T-helper 2 cell treated with Interferon-gamma antibody and Interleukin-4, amounts not matched to agents 5 μg/mL and 100 μg/mL, for 36 hours (primary cell): ENCODE results near the gene AJUBA.

Experiments
- DNase-seq: peaks from one replicate; pipeline ENCODE4 v3.0.0; 2021; ENCODE audit warnings: low spot score
- H3K27ac Mint-ChIP-seq: one replicate; pipeline ENCODE4 v1.8.0; 2021; ENCODE audit warnings: mild to moderate bottlenecking, mixed read lengths
- H3K27me3 Mint-ChIP-seq: one replicate; pipeline ENCODE4 v1.8.0; 2021; ENCODE audit warnings: low read depth, mixed read lengths
- H3K36me3 Mint-ChIP-seq: one replicate; pipeline ENCODE4 v1.8.0; 2021; ENCODE audit warnings: low read depth, mixed read lengths
- H3K4me1 Mint-ChIP-seq: one replicate; pipeline ENCODE4 v1.8.0; 2021; ENCODE audit warnings: low read depth, mixed read lengths
- H3K4me3 Mint-ChIP-seq: one replicate; pipeline ENCODE4 v1.8.0; 2022; ENCODE audit warnings: mild to moderate bottlenecking, moderate library complexity, mixed read lengths
- H3K9me3 Mint-ChIP-seq: one replicate; pipeline ENCODE4 v1.8.0; 2021; ENCODE audit warnings: mixed read lengths

The AJUBA gene

GRCh38 chr14:22997676-22998323 is 15.4 kb upstream of the AJUBA start:
- Mint-ChIP-seq H3K4me3 (no peak overlapping the region), H3K9me3 (no peaks in the 10 kb centered on the region), H3K27ac (no peak overlapping the region), H3K36me3 (no peaks in the 10 kb centered on the region), H3K27me3 (no peaks in the 10 kb centered on the region), H3K4me1 (peaks cover 2% of the 10 kb centered on the region)
- DNase-seq: no peak

- Mint-ChIP-seq H3K27me3 (no peaks in the 10 kb centered on the region), H3K9me3 (no peaks in the 10 kb centered on the region), H3K27ac (no peak overlapping the region), H3K4me1 (peaks cover 2% of the 10 kb centered on the region), H3K4me3 (no peak overlapping the region), H3K36me3 (no peaks in the 10 kb centered on the region)
- DNase-seq: no peak
These were observed 14.7 kb upstream of the AJUBA start for GRCh38 chr14:22996768-22997654.

DNA sequence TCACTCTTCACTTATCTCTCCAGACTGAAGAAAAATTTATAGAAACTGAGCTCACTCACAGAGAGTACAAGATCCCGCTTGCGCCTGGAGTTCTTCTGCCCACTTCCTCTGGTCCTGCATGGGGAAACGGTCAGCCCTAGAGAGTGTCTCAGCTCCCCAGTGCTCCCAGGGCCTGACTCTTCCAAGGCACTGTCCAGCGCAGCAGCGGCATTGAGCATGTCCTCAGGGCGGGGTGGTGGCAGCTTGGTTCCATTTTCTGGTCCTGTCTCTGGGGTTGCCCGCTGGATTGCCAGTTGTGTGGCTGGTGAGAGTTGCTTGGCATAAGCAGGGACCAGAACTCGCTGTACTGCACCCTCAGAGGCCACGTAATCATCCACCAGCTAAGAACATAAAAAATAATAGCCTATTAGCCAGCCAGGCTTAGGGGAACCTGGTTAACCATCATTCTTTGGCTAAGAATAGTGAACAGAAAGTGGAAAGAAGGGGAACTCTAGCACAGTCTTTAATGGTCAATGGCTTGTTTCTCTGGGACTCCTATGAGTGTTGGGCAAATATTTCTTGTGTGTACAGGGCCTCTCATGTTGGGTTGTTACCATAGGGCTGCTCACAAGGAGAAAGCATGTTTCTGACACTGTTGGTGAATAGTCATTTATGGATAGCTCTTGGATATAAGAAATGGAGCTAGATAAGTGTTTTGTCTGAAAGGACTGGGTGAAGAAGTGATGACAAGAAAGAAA is 13.7 kb upstream of the AJUBA start:
- peaks cover 2% of the 10 kb centered on the region for H3K4me1 Mint-ChIP-seq
- no peak for DNase-seq
- H3K4me3 Mint-ChIP-seq: no peak overlapping the region
- no peaks in the 10 kb centered on the region for H3K9me3 Mint-ChIP-seq
- H3K27ac Mint-ChIP-seq: no peak overlapping the region
- H3K36me3 Mint-ChIP-seq: no peaks in the 10 kb centered on the region
- H3K27me3 Mint-ChIP-seq: no peaks in the 10 kb centered on the region

DNA sequence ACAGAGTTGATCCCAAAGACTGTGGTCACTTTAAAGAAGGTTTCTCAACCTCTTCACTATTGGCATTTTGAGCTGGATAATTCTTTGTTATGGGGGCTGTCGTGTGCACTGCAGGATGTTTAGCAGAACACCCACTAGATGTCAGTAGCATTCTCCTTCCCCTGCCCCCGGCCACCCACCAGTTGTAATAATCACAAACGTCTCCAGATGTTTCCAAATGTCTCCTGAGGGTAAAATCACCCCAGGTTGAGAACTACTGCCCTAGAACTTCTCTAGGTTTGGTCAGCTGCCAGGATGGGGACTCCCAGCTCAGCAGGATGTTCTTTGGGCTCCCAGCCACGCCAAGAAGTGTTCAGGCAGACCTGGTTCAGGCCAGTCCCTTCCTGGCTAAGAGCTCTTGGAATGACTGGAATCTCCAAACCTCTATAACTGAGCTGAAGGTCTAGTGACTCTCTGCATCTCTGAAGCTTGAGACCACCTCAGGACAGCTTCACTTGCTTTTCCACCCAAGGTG is 12.5 kb upstream of the AJUBA start:
- H3K36me3 Mint-ChIP-seq: no peaks in the 10 kb centered on the region

GRCh38 chr14:22993517-22993916 is 11.2 kb upstream of the AJUBA start:
- Mint-ChIP-seq H3K9me3 (no peaks in the 10 kb centered on the region), H3K27ac (no peak overlapping the region), H3K4me3 (no peak overlapping the region), H3K4me1 (peaks cover 2% of the 10 kb centered on the region), H3K36me3 (no peaks in the 10 kb centered on the region), H3K27me3 (no peaks in the 10 kb centered on the region)
- DNase-seq: no peak

More for the DNA sequence above, 12.5 kb upstream of the AJUBA start:
- no peak for DNase-seq
- H3K9me3 Mint-ChIP-seq: no peaks in the 10 kb centered on the region
- H3K27me3 Mint-ChIP-seq: no peaks in the 10 kb centered on the region
- no peak overlapping the region for H3K27ac Mint-ChIP-seq
- H3K4me3 Mint-ChIP-seq: no peak overlapping the region
- H3K4me1 Mint-ChIP-seq: peaks cover 2% of the 10 kb centered on the region

DNA sequence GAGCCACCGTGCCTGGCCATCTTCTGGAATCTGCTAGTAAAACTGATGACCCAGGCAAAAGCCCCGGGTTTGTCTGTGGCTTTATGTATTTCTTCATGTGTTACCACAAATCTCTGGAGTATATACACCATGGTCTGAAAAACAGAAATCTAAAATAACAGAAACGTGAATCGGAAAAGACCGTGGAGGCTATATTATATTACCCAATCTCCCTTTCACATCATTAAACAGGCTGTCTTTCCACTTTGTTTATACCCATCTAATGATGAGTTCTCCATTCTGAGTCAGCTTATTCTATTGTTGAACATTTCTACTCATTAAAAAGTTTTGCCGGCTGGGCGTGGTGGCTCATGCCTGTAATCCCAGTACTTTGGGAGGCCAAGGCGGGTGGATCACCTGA is 9.5 kb upstream of the AJUBA start:
- Mint-ChIP-seq H3K4me3 (no peak overlapping the region), H3K27ac (no peak overlapping the region), H3K36me3 (no peaks in the 10 kb centered on the region), H3K4me1 (peaks cover 2% of the 10 kb centered on the region), H3K9me3 (no peaks in the 10 kb centered on the region), H3K27me3 (no peaks in the 10 kb centered on the region)
- DNase-seq: no peak

- H3K4me3 Mint-ChIP-seq: no peak overlapping the region
- no peaks in the 10 kb centered on the region for H3K36me3 Mint-ChIP-seq
- no peaks in the 10 kb centered on the region for H3K9me3 Mint-ChIP-seq
- H3K27me3 Mint-ChIP-seq: no peaks in the 10 kb centered on the region
- no peak overlapping the region for H3K27ac Mint-ChIP-seq
- DNase-seq: no peak
- no peaks in the 10 kb centered on the region for H3K4me1 Mint-ChIP-seq
These were observed 4.9 kb upstream of the AJUBA start for GRCh38 chr14:22987291-22987690.

DNA sequence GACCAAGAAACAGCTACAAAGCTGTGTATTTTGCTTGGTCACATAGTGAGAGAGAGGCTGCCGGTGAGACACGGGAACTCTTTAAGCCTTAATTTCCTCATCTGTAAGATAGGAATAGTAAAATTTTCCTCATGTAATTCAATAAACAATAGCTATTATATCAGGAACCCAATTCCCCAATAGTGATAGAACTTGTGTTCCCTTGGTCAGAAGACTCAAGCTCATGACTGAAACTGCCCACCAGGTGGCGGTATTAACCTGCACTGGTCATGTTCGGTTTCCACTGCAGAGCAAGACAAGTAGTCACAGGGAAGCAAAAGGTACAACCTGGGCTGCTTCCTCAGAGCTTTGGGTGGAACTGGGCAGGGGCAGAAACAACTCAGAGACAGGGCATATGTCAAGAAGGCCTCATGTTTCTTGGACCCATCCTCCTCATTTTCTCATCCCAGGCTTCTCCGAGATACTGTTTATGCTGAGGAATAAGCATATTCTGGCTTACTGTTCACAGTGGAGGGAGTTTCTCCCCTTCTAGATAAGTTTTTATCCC is 4.2 kb upstream of the AJUBA start:
- H3K27ac Mint-ChIP-seq: no peak overlapping the region
- H3K4me1 Mint-ChIP-seq: no peaks in the 10 kb centered on the region
- no peaks in the 10 kb centered on the region for H3K9me3 Mint-ChIP-seq
- H3K4me3 Mint-ChIP-seq: no peak overlapping the region
- peak; percentile 75 for DNase-seq
- H3K27me3 Mint-ChIP-seq: no peaks in the 10 kb centered on the region
- H3K36me3 Mint-ChIP-seq: no peaks in the 10 kb centered on the region

DNA sequence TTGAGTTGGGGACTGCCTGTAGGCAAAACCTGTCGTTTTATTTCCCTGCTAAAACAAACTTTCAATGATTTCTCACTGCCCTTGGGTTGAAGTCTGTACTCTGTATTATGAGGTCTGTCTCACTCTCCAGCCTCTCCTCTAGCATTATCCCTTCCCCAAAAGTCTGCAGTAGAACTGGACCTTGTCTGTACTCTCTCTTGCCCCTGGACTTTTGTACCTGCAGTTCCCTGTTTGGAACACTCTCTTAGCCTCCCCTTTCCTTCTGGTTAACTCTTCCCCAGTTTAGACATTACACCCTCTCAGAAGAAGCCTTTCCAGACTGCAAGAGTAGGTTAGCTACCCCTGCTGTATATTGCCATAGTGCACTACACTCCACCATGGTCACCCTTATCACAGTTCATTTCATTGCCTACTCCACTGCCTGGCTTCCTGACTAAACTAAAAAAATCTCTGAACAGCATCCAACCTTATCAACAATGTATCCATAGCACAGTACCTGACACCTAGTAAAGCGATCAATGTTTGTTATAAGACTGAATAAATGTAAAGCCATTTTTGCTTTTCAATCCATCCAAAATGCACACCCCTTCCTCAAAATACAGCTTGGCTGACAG is 3.6 kb upstream of the AJUBA start:
- H3K9me3 Mint-ChIP-seq: no peaks in the 10 kb centered on the region
- no peak overlapping the region for H3K4me3 Mint-ChIP-seq
- H3K4me1 Mint-ChIP-seq: no peaks in the 10 kb centered on the region
- DNase-seq: no peak
- H3K27me3 Mint-ChIP-seq: no peaks in the 10 kb centered on the region
- no peaks in the 10 kb centered on the region for H3K36me3 Mint-ChIP-seq
- no peak overlapping the region for H3K27ac Mint-ChIP-seq

DNA sequence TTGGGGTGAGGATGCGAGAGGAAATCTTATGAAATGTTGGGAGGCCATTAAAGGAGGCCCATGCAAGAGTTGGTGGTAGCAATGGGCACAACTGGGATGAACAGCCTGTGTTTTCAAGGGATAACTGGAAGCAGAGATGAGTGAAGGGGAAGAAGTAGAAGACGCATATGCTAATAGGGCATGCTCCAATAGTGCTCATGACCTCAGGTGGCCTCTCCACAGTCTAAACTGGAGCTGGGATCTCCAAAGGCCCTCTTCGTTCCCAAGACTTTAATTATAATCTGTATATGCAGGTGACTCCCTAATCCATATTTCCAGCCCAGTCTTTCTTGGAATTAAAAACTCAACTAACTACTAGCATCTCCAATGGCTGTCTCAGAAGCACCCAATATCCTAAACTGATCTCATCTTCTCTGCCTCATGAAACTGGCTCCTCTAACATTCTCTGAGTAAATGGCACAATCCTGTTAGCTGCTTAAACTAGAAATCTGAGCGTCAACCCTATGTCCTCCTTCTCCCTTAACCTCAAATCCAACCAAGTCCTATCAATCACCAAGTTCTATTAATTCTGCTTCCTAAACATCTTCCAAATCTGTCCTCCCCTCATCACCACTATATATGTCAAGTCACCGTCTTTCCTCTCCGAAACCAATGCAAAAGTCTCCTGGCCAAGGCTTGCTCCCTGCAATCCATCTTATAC is 2.8 kb upstream of the AJUBA start:
- no peak for DNase-seq
- Mint-ChIP-seq H3K9me3 (no peaks in the 10 kb centered on the region), H3K4me3 (no peak overlapping the region), H3K36me3 (no peaks in the 10 kb centered on the region), H3K27ac (no peak overlapping the region), H3K27me3 (peaks cover under 1% of the 10 kb centered on the region), H3K4me1 (peaks cover under 1% of the 10 kb centered on the region)

DNA sequence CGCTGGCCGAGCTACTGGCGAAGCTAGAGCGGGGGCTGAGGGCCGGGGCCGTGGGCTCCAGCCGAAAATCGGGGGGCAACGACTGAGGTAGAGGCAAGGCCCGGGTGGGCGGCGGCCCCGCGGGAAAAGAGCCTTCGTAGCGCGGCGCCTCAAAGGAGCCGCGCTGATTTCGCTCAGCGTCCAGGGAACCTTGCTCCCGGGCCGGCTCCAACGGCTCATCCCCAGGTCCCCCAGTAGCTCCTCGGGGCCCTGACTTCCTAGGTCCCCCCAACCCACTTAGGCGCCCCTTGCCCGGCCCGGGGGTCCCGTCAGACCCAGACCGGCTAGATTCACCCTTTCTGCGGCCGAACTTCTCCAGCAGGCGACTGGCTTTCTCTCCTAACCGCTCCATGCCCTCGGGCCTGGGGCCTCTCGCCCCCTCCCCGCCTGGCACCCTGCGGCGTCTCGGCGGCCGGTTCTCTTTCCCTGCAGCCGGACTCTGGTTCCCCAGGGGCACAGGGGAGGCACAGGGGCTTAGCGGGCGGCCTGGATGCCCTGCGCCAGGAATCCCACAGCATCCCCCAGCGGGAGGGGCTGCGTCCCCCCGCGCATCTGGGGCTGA is 375 bp downstream of the AJUBA start:
- no peak for DNase-seq
- H3K27ac Mint-ChIP-seq: no peak overlapping the region
- no peaks in the 10 kb centered on the region for H3K9me3 Mint-ChIP-seq
- H3K4me3 Mint-ChIP-seq: peak overlapping the region; percentile 44
- H3K4me1 Mint-ChIP-seq: peaks cover 5% of the 10 kb centered on the region
- H3K36me3 Mint-ChIP-seq: no peaks in the 10 kb centered on the region
- H3K27me3 Mint-ChIP-seq: peaks cover 19% of the 10 kb centered on the region

DNA sequence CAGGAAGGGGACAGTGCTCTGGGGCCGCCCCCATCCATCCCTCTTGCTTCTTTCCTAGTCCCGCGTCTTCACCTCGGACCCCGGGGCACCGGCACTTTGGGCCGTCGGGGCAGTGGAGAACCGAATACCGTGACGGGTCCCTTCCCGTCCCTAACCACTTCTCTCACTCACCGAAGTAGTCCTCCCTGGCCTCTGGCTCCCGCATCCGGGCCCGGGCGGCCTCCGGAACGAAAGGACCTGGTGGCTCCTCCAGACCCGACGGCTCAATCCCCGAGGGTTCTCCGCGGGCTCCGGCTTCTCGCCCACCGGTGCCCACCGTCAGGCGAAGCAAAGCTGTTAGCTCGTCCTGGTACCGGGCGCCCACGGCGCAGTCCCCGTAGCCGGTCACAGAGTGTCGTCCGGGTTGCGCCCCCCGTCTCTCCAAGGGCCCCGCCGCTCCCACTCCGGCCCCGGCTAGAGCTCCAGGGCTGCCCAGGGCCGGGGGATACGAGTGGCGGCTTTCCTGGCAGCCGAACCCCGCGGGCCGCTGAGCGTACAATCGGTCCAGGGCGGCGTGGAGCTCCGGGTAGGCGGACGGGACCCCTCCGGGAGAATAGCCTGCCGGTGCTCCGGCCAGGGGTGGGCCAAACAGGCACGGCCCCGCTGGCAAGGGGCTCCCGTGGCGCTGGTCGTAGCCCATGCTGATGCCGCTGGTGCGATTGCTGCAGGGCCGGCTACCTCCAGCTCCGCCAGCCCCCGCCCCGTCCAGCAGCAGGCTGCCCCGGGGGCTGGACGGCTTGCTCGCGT is 1.1 kb downstream of the AJUBA start:
- H3K27me3 Mint-ChIP-seq: peaks cover 20% of the 10 kb centered on the region
- DNase-seq: no peak
- H3K27ac Mint-ChIP-seq: no peak overlapping the region
- H3K9me3 Mint-ChIP-seq: no peaks in the 10 kb centered on the region
- peak overlapping the region; percentile 28 for H3K4me3 Mint-ChIP-seq
- H3K36me3 Mint-ChIP-seq: no peaks in the 10 kb centered on the region
- H3K4me1 Mint-ChIP-seq: peaks cover 5% of the 10 kb centered on the region
